ENCODE results near the gene NTS.

NTS gene

DNA sequence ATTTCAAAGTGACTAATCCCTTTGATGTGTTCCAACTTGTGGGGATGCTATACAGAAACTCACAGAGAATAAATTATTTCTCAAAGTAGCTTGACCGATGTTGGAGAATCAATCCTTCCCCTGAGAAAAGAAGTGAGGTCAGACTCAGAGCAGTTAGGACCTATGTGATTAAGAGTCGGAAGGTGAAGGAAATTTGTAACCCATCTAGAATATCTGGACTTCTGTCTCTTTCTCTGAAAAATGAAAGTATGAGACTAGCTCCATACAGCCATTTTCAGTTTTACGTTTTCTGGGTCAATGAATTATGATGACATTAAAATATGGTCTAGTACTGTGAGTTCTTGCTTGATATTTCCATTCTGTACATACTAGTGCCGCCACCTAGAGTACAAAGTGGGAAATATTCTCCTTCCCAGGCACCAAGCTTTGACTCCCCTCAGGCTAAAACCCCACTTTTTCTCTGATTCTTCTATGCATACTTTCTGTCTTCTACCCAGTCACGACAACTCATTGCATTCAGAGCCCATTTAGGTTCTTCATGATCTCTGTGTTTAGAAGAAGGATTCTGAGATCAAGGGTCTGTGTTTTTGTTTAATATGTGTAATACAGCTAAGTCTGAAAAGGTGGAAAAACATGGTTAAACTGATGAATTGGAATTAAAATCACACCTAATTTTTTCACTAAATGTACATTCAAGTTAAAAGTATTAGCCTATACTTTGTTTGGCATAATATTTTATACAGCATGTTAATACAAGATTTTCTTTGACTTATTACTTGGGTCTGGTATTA is 6.9 kb upstream of the NTS start:
- H3K4me1 Mint-ChIP-seq, result no peaks in the 10 kb centered on the region
- ATAC-seq (no peak), DNase-seq (ENCODE audit: low spot score in 2 of 2) (no peak)
- no peaks in the 10 kb centered on the region for H3K36me3 Mint-ChIP-seq
- H3K9me3 Mint-ChIP-seq, result peaks cover 2% of the 10 kb centered on the region
- no peak overlapping the region for H3K4me3 Mint-ChIP-seq
- H3K27ac Mint-ChIP-seq, result no peak overlapping the region

DNA sequence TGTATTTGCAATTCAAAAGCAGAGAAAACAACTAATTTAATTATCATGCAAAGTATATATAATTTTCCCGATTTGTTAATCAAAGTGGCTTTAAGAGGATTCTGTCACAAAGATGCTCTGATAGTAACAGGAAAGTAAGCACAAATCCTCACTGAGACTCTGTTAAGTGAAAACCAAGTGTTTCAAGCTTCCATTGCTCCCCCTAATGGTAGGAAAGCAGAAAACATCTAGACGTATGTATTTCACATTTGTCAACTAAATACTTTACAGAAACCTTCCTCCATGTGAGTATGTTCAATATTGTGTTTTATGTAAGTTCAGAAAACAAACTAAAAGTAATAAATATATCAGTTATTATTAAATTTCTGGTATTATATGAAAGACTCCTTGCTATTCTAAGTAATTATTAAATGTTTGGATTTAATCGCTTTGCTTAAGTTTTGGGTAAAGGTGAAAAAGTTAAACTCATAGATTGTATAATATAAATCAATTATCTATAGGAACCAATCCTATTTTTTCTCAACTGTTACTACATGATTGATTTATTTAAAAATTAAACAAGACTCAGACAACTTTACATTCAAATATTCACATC is 1.5 kb upstream of the NTS start:
- Mint-ChIP-seq H3K4me3 (no peak overlapping the region), H3K27ac (no peak overlapping the region), H3K9me3 (peaks cover 2% of the 10 kb centered on the region), H3K36me3 (no peaks in the 10 kb centered on the region), H3K4me1 (no peaks in the 10 kb centered on the region)
- DNase-seq (ENCODE audit: low spot score in 2 of 2) (no peak), ATAC-seq (no peak)

DNA sequence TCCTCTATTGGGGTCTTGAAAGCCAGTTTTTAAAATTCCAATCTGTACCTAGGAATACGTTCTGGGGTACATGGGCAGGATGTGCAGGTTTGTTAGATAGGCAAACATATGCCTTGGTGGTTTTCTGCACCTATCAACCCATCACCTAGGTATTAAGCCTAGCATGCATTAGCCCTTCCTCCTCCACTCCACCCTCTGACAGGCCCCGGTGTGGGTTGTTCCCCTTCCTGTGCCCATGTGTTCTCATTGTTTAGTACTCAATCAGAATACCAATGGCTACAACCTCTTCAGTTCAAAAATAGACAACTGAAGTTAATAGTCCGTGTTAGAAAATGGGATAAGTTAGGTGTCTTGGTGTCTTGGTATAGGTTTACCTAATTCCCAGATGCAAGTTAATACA is 3.4 kb downstream of the NTS start:
- ATAC-seq (no peak), DNase-seq (ENCODE audit: low spot score in 2 of 2) (no peak)
- Mint-ChIP-seq H3K4me3 (no peak overlapping the region), H3K9me3 (no peaks in the 10 kb centered on the region), H3K36me3 (no peaks in the 10 kb centered on the region), H3K4me1 (no peaks in the 10 kb centered on the region), H3K27ac (no peak overlapping the region)

DNA sequence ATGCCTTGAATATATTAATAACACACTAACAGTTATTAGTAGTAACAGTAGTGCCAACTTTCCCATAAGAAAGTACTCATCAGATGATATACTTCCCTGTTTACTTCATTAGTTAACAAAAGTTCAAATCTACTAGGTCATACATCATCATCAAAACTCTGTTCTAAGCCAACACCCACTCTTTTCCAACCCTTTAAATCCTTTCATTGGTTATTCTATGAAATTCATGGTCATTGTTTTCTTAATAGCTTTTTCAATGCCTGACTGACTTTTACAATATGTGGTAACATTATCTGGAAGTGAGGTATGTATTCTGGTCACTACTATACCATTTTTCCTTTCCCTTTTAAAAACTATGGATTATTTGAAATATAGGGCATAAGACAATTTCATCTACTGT is 9.7 kb downstream of the NTS start:
- Mint-ChIP-seq H3K4me1 (no peaks in the 10 kb centered on the region), H3K4me3 (no peak overlapping the region), H3K27ac (no peak overlapping the region), H3K9me3 (peaks cover 7% of the 10 kb centered on the region), H3K36me3 (no peaks in the 10 kb centered on the region)
- ATAC-seq (no peak), DNase-seq (ENCODE audit: low spot score in 2 of 2) (no peak)

DNA sequence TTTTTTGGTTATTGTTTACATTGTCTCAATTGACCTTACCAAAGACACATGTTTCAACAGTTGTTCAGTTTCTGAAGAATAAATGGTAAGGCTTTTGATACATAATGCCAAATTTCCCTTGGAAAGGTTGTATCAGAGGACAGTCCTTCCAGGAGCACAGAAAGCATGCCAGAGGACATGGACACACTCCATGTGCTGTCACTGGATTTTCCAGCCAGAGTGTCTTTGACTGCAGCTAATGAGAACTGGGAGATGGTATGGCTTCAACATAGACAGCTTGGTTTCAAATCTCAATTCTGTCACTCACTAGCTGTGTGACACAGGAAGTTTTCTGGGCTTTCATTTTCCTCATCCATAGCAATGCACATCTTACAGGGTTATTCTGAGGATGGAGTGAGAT is 20.6 kb downstream of the NTS start:
- ATAC-seq, result no peak
- no peaks in the 10 kb centered on the region for H3K36me3 Mint-ChIP-seq
- no peaks in the 10 kb centered on the region for H3K4me1 Mint-ChIP-seq
- DNase-seq (ENCODE audit: low spot score in 2 of 2), result no peak
- peaks cover 9% of the 10 kb centered on the region for H3K9me3 Mint-ChIP-seq
- H3K4me3 Mint-ChIP-seq, result no peak overlapping the region
- H3K27ac Mint-ChIP-seq, result no peak overlapping the region

DNA sequence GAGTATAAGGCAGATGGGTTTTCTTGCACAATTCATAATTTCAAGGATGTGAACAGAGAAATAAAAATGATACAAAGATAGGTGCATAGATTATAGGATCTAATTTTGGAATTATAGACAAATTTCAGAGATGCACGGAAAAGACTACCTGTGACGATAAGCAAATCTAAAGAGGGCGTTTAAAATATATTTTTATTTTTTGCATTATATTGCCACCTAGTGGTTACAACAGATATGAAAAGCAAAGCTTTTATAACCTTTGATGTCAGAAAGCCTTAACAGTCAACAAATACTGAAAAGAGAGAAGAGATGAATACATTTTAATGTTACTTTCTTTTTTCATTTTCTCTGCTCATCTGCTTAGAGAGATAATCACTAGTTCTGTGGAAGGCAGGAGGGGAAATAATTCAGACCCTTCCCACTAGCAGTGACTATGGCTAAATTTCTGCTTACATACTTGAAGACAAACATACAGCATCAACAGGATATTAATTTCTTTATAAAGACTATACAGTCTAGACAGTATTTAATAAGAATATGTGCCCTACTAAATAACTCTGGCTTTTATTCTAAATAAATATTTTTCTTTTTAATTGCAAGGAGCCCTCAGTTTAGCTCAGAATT is 46.3 kb downstream of the NTS start:
- Mint-ChIP-seq H3K9me3 (no peaks in the 10 kb centered on the region), H3K27ac (no peak overlapping the region), H3K4me1 (no peaks in the 10 kb centered on the region), H3K4me3 (no peak overlapping the region), H3K36me3 (no peaks in the 10 kb centered on the region)
- DNase-seq (ENCODE audit: low spot score in 2 of 2) (no peak), ATAC-seq (no peak)

DNA sequence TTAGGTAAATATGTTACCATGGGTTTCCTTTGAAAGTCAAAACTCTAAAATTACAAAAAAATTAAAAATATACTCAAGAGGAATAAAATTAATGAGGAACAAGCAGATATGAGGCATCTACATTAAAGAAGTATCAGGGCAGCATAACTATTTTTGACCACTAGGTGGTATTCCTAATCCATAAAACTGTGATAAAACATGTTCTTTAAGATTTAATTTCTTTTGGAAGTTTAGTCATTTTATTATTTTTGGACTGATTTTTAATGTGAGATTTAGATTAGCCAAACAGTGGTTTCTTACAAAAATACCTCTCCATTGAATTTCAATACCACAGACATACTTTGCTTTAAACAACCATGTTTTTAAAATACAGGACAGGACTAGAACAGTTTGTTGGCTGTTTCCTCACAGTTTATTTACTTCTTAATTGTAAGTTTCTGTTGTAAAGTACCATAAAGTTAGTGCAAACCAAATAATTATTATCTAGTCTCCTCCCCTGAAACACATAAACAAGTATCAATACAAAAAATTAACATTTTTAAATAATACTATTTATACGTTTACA is 49.8 kb downstream of the NTS start:
- no peak for DNase-seq (ENCODE audit: low spot score in 2 of 2)
- Mint-ChIP-seq H3K36me3 (no peaks in the 10 kb centered on the region), H3K27ac (no peak overlapping the region), H3K4me3 (no peak overlapping the region), H3K9me3 (no peaks in the 10 kb centered on the region), H3K4me1 (no peaks in the 10 kb centered on the region)
- ATAC-seq, result no peak

DNA sequence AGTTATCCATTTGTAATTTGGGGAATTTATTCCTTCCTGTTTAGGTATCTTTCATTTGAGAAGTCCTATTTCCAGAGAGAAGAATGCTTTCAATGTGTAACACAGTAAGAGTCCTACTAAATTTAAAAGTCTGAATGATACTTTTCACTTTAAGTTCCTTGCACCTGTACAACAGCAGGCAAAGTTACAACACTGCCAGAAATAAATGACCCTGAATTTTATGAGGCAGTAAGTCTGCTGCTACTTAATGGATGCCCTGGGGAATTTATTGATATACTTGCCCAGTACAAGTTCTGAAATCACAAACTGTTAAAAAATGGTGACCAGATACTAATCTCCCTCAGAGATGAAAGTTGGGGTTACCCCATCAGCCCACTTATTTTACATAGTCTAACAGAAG is 53.1 kb downstream of the NTS start:
- DNase-seq (ENCODE audit: low spot score in 2 of 2), result no peak
- Mint-ChIP-seq H3K4me3 (no peak overlapping the region), H3K36me3 (no peaks in the 10 kb centered on the region), H3K4me1 (no peaks in the 10 kb centered on the region), H3K9me3 (no peaks in the 10 kb centered on the region), H3K27ac (no peak overlapping the region)
- ATAC-seq, result no peak
